Trophoblast cell (in vitro differentiated cells and primary cell): ENCODE measurements around the gene APEX1.
"Not testable (repeated sequence)": the region's sequence is repeated elsewhere in the genome, so short reads cannot be mapped to it uniquely, and the experiment has no call there.

Experiments
- DNase-seq, 2 donors: peaks; one replicate each; pipeline ENCODE4 v3.0.0-alpha.2; 2016
- H2AFZ ChIP-seq: 2 replicates; pipeline ENCODE4 v1.6.1; 2013; ENCODE audit warnings: low read length, moderate library complexity, mild to moderate bottlenecking; ENCODE audit not compliant: insufficient read depth, poor library complexity
- H2AK5ac ChIP-seq: 2 replicates; pipeline ENCODE4 v1.6.1; 2013; ENCODE audit warnings: mild to moderate bottlenecking, low read length
- H2BK120ac ChIP-seq: 2 replicates; pipeline ENCODE4 v1.6.1; 2013; ENCODE audit warnings: low read length, mild to moderate bottlenecking, moderate library complexity; ENCODE audit not compliant: insufficient read depth, poor library complexity
- H2BK12ac ChIP-seq: 2 replicates; pipeline ENCODE4 v1.6.1; 2013; ENCODE audit warnings: mild to moderate bottlenecking, low read length, moderate library complexity
- H2BK5ac ChIP-seq: 2 replicates; pipeline ENCODE4 v1.6.1; 2013; ENCODE audit warnings: low read length, low read depth, moderate library complexity, mild to moderate bottlenecking; ENCODE audit not compliant: poor library complexity
- H3K14ac ChIP-seq: 2 replicates; pipeline ENCODE4 v1.6.1; 2013; ENCODE audit warnings: mild to moderate bottlenecking, low read length
- H3K18ac ChIP-seq: 2 replicates; pipeline ENCODE4 v1.6.1; 2013; ENCODE audit warnings: mild to moderate bottlenecking, low read length
- H3K23ac ChIP-seq: 2 replicates; pipeline ENCODE4 v1.6.1; 2013; ENCODE audit warnings: low read length
- H3K27ac ChIP-seq: 2 replicates; pipeline ENCODE4 v1.5.1; 2013; ENCODE audit warnings: low read depth, mild to moderate bottlenecking, inconsistent platforms, low read length, moderate library complexity
- H3K27me3 ChIP-seq: 2 replicates; pipeline ENCODE4 v1.6.1; 2013; ENCODE audit warnings: inconsistent platforms, mild to moderate bottlenecking, low read length, moderate library complexity; ENCODE audit not compliant: insufficient read depth
- H3K36me3 ChIP-seq, 2 experiments: 1 replicate in 1 of 2; 2 replicates in 1 of 2; pipeline ENCODE4 v1.6.1; 2013; ENCODE audit warnings: low read length in 2 of 2, mild to moderate bottlenecking in 2 of 2, moderate library complexity in 1 of 2; ENCODE audit not compliant: insufficient read depth in 2 of 2, control insufficient read depth in 1 of 2
- H3K4ac ChIP-seq: 2 replicates; pipeline ENCODE4 v1.6.1; 2013; ENCODE audit warnings: low read depth, mild to moderate bottlenecking, low read length, moderate library complexity
- H3K4me1 ChIP-seq, 2 experiments: 1 replicate in 1 of 2; 2 replicates in 1 of 2; pipeline ENCODE4 v1.6.1; 2013; ENCODE audit warnings: low read length in 2 of 2, mild to moderate bottlenecking in 2 of 2, moderate library complexity in 1 of 2; ENCODE audit not compliant: insufficient read depth in 2 of 2, control insufficient read depth in 1 of 2
- H3K4me2 ChIP-seq: 2 replicates; pipeline ENCODE4 v1.6.1; 2013; ENCODE audit warnings: inconsistent platforms, mild to moderate bottlenecking, low read length, moderate library complexity
- H3K4me3 ChIP-seq: 2 replicates; pipeline ENCODE4 v1.5.1; 2013; ENCODE audit warnings: mild to moderate bottlenecking, low read depth, low read length, inconsistent platforms
- H3K79me1 ChIP-seq: one replicate; pipeline ENCODE4 v1.6.1; 2013; ENCODE audit warnings: low read length
- H3K79me2 ChIP-seq: 2 replicates; pipeline ENCODE4 v1.6.1; 2013; ENCODE audit warnings: low read length, mild to moderate bottlenecking; ENCODE audit not compliant: control insufficient read depth, insufficient read depth, poor library complexity
- H3K9ac ChIP-seq: 2 replicates; pipeline ENCODE4 v1.6.1; 2013; ENCODE audit warnings: mild to moderate bottlenecking, low read length
- H3K9me3 ChIP-seq: 2 replicates; pipeline ENCODE4 v1.6.1; 2013; ENCODE audit warnings: low read depth, mild to moderate bottlenecking, control low read depth, inconsistent platforms, low read length; ENCODE audit not compliant: insufficient read depth
- H4K12ac ChIP-seq: 2 replicates; pipeline ENCODE4 v1.6.1; 2013; ENCODE audit warnings: low read depth, mild to moderate bottlenecking, low read length, moderate library complexity
- H4K8ac ChIP-seq: 2 replicates; pipeline ENCODE4 v1.6.1; 2013; ENCODE audit warnings: low read depth, mild to moderate bottlenecking, low read length, moderate library complexity
- H4K91ac ChIP-seq: one replicate; pipeline ENCODE4 v1.6.1; 2013; ENCODE audit warnings: low read depth, mild to moderate bottlenecking, low read length, moderate library complexity
- WGBS: extraction: QIAGEN DNeasy Blood & Tissue Kit; methylation state at CpG from one replicate; pipeline ENCODE4 v1.1.7; 2013; ENCODE audit warnings: missing lambda C conversion rate; ENCODE audit not compliant: insufficient read length, insufficient coverage; ENCODE audit errors: extremely low coverage; 5-methylcytosine and 5-hydroxymethylcytosine counted together

The APEX1 gene

GRCh38 chr14:20501346-20501745 is 46.3 kb downstream of the APEX1 start:
- DNase-seq, result no peak
- no peak overlapping the region for H3K4ac ChIP-seq
- no peak overlapping the region for H3K23ac ChIP-seq
- no peak overlapping the region for H3K4me3 ChIP-seq
- no peaks in the 10 kb centered on the region for H3K9me3 ChIP-seq
- H2BK12ac ChIP-seq, result no peak overlapping the region
- WGBS, result no CpG with 5 or more reads among the region's 2 CpGs
- no peak overlapping the region for H4K12ac ChIP-seq
- no peak overlapping the region for H4K8ac ChIP-seq
- H2BK120ac ChIP-seq, result no peak overlapping the region
- no peak overlapping the region for H3K14ac ChIP-seq
- no peak overlapping the region for H4K91ac ChIP-seq
- no peak overlapping the region for H3K27ac ChIP-seq
- H3K79me1 ChIP-seq, result no peaks in the 10 kb centered on the region
- H3K4me1 ChIP-seq, result no peaks in the 10 kb centered on the region
- H3K27me3 ChIP-seq, result no peaks in the 10 kb centered on the region
- H3K18ac ChIP-seq, result no peak overlapping the region
- H3K79me2 ChIP-seq, result no peaks in the 10 kb centered on the region
- H2AK5ac ChIP-seq, result no peak overlapping the region
- H3K9ac ChIP-seq, result no peak overlapping the region
- H2BK5ac ChIP-seq, result no peak overlapping the region
- H3K36me3 ChIP-seq, result no peaks in the 10 kb centered on the region
- no peak overlapping the region for H3K4me2 ChIP-seq
- H2AFZ ChIP-seq, result no peak overlapping the region

- no peak overlapping the region for H3K23ac ChIP-seq
- H2AFZ ChIP-seq, result no peak overlapping the region
- no peak overlapping the region for H2BK12ac ChIP-seq
- no peak overlapping the region for H3K27ac ChIP-seq
- no peak overlapping the region for H3K18ac ChIP-seq
- H3K14ac ChIP-seq, result no peak overlapping the region
- no peaks in the 10 kb centered on the region for H3K4me1 ChIP-seq
- H3K4me2 ChIP-seq, result no peak overlapping the region
- no peak for DNase-seq
- no CpG with 5 or more reads among the region's 6 CpGs for WGBS
- H2BK120ac ChIP-seq, result no peak overlapping the region
- no peak overlapping the region for H4K12ac ChIP-seq
- H4K8ac ChIP-seq, result no peak overlapping the region
- no peak overlapping the region for H4K91ac ChIP-seq
- H3K79me1 ChIP-seq, result no peaks in the 10 kb centered on the region
- no peak overlapping the region for H3K4me3 ChIP-seq
- H3K9me3 ChIP-seq, result no peaks in the 10 kb centered on the region
- no peak overlapping the region for H2BK5ac ChIP-seq
- H3K27me3 ChIP-seq, result no peaks in the 10 kb centered on the region
- no peak overlapping the region for H3K9ac ChIP-seq
- no peak overlapping the region for H2AK5ac ChIP-seq
- no peaks in the 10 kb centered on the region for H3K79me2 ChIP-seq
- no peaks in the 10 kb centered on the region for H3K36me3 ChIP-seq
- no peak overlapping the region for H3K4ac ChIP-seq
Observed at GRCh38 chr14:20503898-20504297, 48.9 kb downstream of the APEX1 start.

GRCh38 chr14:20506276-20506675 is 51.2 kb downstream of the APEX1 start:
- H3K18ac ChIP-seq, H4K91ac ChIP-seq, H2AFZ ChIP-seq, H3K9me3 ChIP-seq, H3K4me3 ChIP-seq, H4K8ac ChIP-seq, H2BK120ac ChIP-seq, H3K79me2 ChIP-seq, H3K4me1 ChIP-seq, H2BK12ac ChIP-seq, H3K14ac ChIP-seq, DNase-seq, H3K4ac ChIP-seq, H4K12ac ChIP-seq, H2AK5ac ChIP-seq, H3K9ac ChIP-seq, H2BK5ac ChIP-seq, H3K79me1 ChIP-seq, H3K27ac ChIP-seq, H3K4me2 ChIP-seq, H3K23ac ChIP-seq, H3K27me3 ChIP-seq, H3K36me3 ChIP-seq: not testable (repeated sequence)
- WGBS, result no CpG with 5 or more reads among the region's 30 CpGs

GRCh38 chr14:20506752-20507151 is 51.7 kb downstream of the APEX1 start:
- H4K91ac ChIP-seq, H3K4me2 ChIP-seq, H3K9ac ChIP-seq, H2BK120ac ChIP-seq, H4K12ac ChIP-seq, H3K23ac ChIP-seq, H3K18ac ChIP-seq, H4K8ac ChIP-seq, H3K79me1 ChIP-seq, H3K4me1 ChIP-seq, H2AFZ ChIP-seq, H3K14ac ChIP-seq, H3K79me2 ChIP-seq, H3K36me3 ChIP-seq, H3K27ac ChIP-seq, H2BK5ac ChIP-seq, H2AK5ac ChIP-seq, H2BK12ac ChIP-seq, H3K9me3 ChIP-seq, DNase-seq, H3K4me3 ChIP-seq, H3K27me3 ChIP-seq, H3K4ac ChIP-seq: not testable (repeated sequence)
- no CpG with 5 or more reads among the region's 30 CpGs for WGBS
